Thoracic aorta (tissue), 2 donors: ENCODE results near the gene NTF3. TPM values are rescaled to one million over a fixed set of nuclear protein-coding genes. Genes with fewer than 3 reads are reported as not detected.

Source experiments
- ATAC-seq: fragments of 150-250 bp; one replicate; pipeline ENCODE4 v1.8.0; 2017; ENCODE audit warnings: low read depth; ENCODE audit not compliant: insufficient number of reproducible peaks, low FRiP score
- DNase-seq: peaks from one replicate; pipeline ENCODE4 v3.0.0-alpha.2; 2020; ENCODE audit warnings: low spot score
- H3K27ac ChIP-seq, 2 donors: fragments of 200-600 bp; sonication (generic); 1 replicate in 1 of 2; 2 replicates in 1 of 2; pipeline ENCODE4 v1.5.1; 2016; ENCODE audit warnings: mild to moderate bottlenecking in 2 of 2, moderate library complexity in 2 of 2
- H3K27me3 ChIP-seq: fragments of 200-600 bp; sonication (generic); replicated peaks from 2 replicates; pipeline ENCODE4 v1.6.0; 2016; ENCODE audit warnings: mild to moderate bottlenecking; ENCODE audit not compliant: insufficient read depth
- H3K36me3 ChIP-seq: fragments of 200-600 bp; sonication (generic); one replicate; pipeline ENCODE4 v1.5.1; 2016
- H3K4me1 ChIP-seq, 2 donors: fragments of 200-600 bp; sonication (generic); 1 replicate in 1 of 2; 2 replicates in 1 of 2; pipeline versions ENCODE4 v1.5.1 to v1.6.0; 2016; ENCODE audit warnings: low read depth in 2 of 2, mild to moderate bottlenecking in 1 of 2; ENCODE audit not compliant: control insufficient read depth in 1 of 2
- H3K4me3 ChIP-seq: fragments of 200-600 bp; sonication (generic); 2 replicates; pipeline ENCODE4 v1.5.1; 2016; ENCODE audit warnings: mild to moderate bottlenecking
- H3K9me3 ChIP-seq: fragments of 200-600 bp; sonication (generic); 2 replicates; pipeline ENCODE4 v1.5.1; 2016
- total RNA-seq, 2 donors: library from RNA; depleted of rRNA; stranded (reverse); fragments of >200 nt; gene quantifications; one replicate each; pipeline versions ENCODE4 v1.1.0 to v1.2.3, GENCODE V29; 2016
- TF ChIP-seq, protein P1 (sequence below): fragments of 200-600 bp; sonication (generic); IDR thresholded peaks from one replicate; pipeline ENCODE4 v1.5.1; 2019; ENCODE audit warnings: antibody characterized with exemption

The NTF3 gene
- total RNA-seq, 2 donors from 2014 or later = 9.9 to 24.4 TPM

DNA sequence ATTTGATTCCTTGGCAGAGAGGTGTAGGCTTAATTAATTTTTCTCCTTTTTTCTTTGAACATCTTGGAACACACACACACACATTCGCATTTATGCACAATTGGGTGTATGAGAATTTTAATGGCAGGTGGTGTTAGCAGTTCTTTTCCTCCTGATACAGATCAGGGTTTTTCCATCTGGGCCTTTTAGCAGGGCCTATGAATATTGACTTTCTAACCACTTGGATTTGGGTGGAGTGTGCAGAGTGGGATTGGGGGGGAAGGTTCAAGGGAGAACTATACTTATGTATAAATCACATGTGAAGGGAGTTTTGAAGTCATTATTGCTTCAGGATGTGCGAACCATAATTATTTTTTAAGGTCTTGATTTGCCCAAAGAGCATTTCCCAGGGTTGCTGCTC, 28.9 kb downstream of the NTF3 start:
- TF ChIP-seq, protein P1, sequence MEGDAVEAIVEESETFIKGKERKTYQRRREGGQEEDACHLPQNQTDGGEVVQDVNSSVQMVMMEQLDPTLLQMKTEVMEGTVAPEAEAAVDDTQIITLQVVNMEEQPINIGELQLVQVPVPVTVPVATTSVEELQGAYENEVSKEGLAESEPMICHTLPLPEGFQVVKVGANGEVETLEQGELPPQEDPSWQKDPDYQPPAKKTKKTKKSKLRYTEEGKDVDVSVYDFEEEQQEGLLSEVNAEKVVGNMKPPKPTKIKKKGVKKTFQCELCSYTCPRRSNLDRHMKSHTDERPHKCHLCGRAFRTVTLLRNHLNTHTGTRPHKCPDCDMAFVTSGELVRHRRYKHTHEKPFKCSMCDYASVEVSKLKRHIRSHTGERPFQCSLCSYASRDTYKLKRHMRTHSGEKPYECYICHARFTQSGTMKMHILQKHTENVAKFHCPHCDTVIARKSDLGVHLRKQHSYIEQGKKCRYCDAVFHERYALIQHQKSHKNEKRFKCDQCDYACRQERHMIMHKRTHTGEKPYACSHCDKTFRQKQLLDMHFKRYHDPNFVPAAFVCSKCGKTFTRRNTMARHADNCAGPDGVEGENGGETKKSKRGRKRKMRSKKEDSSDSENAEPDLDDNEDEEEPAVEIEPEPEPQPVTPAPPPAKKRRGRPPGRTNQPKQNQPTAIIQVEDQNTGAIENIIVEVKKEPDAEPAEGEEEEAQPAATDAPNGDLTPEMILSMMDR = no peak
- H3K36me3 ChIP-seq = no peaks in the 10 kb centered on the region
- H3K4me1 ChIP-seq = peaks cover 22 to 47% of the 10 kb centered on the region in 2 donors
- no peak overlapping the region for H3K27ac ChIP-seq
- DNase-seq (no peak), ATAC-seq (no peak)
- H3K9me3 ChIP-seq = no peaks in the 10 kb centered on the region
- H3K4me3 ChIP-seq = no peak overlapping the region
- H3K27me3 ChIP-seq = no peaks in the 10 kb centered on the region

DNA sequence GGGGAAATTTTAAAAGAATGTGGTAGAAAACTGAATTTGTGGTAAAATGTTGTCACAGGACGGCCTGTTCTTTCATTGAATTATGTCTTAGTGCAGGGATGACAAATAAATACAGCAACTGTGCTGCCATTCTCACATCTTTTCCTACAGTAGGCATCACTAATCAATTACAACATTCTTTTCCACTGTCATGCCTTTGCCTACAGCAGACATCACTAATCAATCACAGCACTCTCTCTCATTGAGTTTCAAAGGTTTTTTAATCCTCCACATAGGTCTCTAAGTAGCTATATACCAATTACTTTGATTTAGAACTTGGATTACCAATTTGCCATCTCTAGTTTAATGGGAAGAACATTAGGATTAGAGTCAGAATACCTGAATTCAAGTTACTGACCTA, 30.1 kb downstream of the NTF3 start:
- no peak overlapping the region for H3K27ac ChIP-seq
- H3K36me3 ChIP-seq = no peaks in the 10 kb centered on the region
- no peak for ATAC-seq
- no peaks in the 10 kb centered on the region for H3K27me3 ChIP-seq
- peaks cover 21 to 47% of the 10 kb centered on the region in 2 donors for H3K4me1 ChIP-seq
- no peak for DNase-seq
- TF ChIP-seq, protein P1 = no peak
- H3K9me3 ChIP-seq = no peaks in the 10 kb centered on the region
- no peak overlapping the region for H3K4me3 ChIP-seq

DNA sequence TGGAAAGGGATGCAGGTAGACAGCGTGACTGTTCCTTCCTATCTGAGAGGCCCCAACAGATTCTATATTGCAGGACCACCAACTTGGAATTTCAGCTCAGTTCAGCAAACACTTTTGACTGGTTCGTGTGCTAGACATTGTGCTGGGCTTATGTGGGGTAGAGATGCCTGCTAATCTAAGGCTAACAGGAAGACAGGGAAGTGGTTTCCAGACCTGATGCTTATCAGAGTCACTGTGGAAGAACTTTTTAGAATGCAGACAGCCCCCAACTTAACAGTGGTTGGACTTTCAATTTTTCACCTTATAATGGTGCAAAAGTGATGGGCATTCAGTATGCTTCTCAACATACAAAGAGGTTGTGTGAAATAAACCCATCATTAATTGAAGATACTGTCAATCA, 32.2 kb downstream of the NTF3 start:
- Histone ChIP-seq H3K9me3 (no peaks in the 10 kb centered on the region), H3K4me3 (no peak overlapping the region), H3K27ac (no peak overlapping the region), H3K4me1 (peaks cover 10 to 48% of the 10 kb centered on the region in 2 donors), H3K27me3 (no peaks in the 10 kb centered on the region), H3K36me3 (no peaks in the 10 kb centered on the region)
- DNase-seq = no peak
- TF ChIP-seq, protein P1 = no peak
- no peak for ATAC-seq

DNA sequence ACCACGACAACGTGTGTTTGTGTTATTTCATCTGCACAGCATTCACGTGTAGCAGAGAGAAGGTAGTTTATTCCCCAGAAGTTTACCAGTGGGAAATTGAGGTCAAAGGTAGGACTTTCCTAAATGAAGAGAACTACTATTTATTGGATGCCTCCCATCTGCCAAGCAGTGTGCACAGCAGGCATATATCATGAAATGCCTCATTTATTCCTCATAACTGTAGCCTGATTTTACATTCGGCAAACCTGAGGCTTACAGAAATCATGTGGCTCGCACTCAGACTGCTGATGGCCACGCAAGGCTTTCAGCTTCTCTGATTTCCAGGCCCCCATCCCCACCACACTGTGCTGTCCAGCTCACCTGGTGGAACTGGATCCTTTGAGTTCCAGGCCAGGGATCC, 33.5 kb downstream of the NTF3 start:
- DNase-seq (no peak), ATAC-seq (no peak)
- peak overlapping the region in 1 of 2 donors; percentile 62 for H3K27ac ChIP-seq
- H3K4me1 ChIP-seq = peaks cover 10 to 46% of the 10 kb centered on the region in 2 donors
- H3K36me3 ChIP-seq = no peaks in the 10 kb centered on the region
- no peaks in the 10 kb centered on the region for H3K9me3 ChIP-seq
- no peaks in the 10 kb centered on the region for H3K27me3 ChIP-seq
- TF ChIP-seq, protein P1 = no peak
- no peak overlapping the region for H3K4me3 ChIP-seq

DNA sequence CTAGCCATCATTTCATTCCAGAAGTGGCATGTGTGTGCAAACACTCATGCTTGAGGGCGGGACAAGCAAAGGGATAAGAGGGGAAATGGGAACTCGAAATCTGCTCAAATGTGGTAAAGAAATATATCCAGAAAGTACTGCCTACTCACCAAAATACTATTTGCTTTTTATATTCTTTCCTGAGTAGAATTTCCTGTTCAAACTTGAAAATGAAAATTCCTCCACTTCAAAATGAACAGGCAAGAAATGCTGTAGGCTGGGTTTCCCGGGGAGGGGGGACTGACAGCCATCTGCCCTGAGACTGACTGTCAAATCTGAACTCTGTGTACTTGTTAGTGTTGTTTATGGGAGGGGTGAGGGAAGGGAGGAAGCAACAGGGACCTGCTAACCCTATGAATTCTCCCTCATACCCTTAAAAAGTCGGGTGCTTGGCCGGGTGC, 34.6 kb downstream of the NTF3 start:
- Histone ChIP-seq H3K27me3 (no peaks in the 10 kb centered on the region), H3K9me3 (no peaks in the 10 kb centered on the region), H3K4me3 (no peak overlapping the region), H3K27ac (peak overlapping the region; percentile 2 to 62), H3K36me3 (no peaks in the 10 kb centered on the region), H3K4me1 (peaks cover 10 to 41% of the 10 kb centered on the region in 2 donors)
- DNase-seq = no peak
- no peak for ATAC-seq
- TF ChIP-seq, protein P1 = no peak
